ENCODE data around the gene HABP2. TPM values are rescaled to one million over a fixed set of nuclear protein-coding genes. Genes with fewer than 3 reads are reported as not detected.

HABP2 gene
- total RNA-seq, 1 donor from 2014 or later = not detected

DNA sequence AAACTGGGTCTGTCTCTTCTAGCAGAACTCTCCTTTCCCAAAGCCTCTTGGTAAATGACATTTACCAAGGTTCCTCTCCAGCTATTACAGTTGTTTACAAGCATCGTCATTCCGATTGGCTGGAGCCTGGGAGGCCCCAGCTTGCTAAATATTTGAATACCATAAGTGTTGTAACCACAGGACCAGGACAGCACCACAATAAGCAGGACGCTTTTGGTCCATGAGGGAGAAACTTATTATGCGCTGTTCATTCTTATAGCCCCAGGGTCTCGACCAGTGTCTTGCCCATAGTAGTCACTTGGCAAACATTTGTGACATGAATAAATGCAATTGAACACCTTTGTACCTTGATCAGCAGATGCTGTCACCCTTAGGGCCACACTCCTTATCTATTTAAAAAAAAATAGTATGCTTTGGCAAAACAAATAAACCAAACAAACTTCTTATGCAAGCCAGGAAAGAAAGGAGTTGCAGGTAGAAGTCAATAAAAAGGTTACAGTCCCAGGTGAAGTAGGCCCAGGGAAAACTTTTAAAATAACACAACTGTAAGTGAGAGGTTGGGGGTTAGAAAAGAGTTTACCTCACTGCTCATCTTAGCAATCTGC is 78.2 kb downstream of the HABP2 start:
- no peak overlapping the region for H3K4me3 ChIP-seq (ENCODE audit: low read depth, low read length)
- FAIRE-seq (no peak), DNase-seq (ENCODE audit: low read depth) (no peak)
- peaks cover 1% of the 10 kb centered on the region for H3K27me3 ChIP-seq (ENCODE audit: control insufficient read depth, insufficient read depth, low read length)
- no peaks in the 10 kb centered on the region for H3K36me3 ChIP-seq (ENCODE audit: control insufficient read depth, insufficient read depth, low read length)
- TF ChIP-seq, protein P1, sequence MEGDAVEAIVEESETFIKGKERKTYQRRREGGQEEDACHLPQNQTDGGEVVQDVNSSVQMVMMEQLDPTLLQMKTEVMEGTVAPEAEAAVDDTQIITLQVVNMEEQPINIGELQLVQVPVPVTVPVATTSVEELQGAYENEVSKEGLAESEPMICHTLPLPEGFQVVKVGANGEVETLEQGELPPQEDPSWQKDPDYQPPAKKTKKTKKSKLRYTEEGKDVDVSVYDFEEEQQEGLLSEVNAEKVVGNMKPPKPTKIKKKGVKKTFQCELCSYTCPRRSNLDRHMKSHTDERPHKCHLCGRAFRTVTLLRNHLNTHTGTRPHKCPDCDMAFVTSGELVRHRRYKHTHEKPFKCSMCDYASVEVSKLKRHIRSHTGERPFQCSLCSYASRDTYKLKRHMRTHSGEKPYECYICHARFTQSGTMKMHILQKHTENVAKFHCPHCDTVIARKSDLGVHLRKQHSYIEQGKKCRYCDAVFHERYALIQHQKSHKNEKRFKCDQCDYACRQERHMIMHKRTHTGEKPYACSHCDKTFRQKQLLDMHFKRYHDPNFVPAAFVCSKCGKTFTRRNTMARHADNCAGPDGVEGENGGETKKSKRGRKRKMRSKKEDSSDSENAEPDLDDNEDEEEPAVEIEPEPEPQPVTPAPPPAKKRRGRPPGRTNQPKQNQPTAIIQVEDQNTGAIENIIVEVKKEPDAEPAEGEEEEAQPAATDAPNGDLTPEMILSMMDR (IDR thresholded peaks at IDR 0.05; ENCODE audit: insufficient read depth, low read length, severe bottlenecking) = no peak

DNA sequence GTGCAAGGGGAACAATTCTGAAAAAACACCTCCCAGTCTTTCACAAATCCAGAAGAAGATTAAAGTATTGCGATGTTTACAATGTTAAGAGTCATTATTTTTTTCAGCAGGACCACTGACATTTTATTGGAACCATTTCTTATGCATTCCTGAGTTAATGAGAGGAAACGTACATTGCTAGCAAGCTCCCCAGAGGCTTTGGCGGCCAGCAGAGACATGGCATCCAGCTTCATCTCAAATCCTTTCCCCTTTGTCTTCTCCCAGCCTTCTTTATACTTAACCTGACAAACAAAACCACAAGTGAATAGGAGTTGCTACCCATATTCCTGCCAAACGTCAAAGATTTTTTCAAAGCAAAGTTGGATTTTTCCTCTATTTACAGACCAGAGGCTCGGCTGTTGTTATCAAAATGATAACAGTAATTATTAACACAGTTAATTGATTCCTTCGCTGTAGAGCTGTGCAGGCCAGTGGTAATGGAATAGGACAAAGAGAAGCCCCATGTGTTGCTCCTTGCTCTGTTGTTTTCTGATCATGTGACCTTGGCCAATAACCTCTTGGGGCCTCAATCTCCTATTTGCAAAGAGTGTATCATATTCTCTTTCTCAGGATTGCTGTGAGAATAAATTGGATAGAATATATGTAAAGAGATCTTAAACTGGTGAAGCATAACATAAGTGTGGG is 79.0 kb downstream of the HABP2 start:
- no peak for DNase-seq (ENCODE audit: low read depth)
- TF ChIP-seq, protein P1 (IDR thresholded peaks at IDR 0.05; ENCODE audit: insufficient read depth, low read length, severe bottlenecking) = no peak
- no peaks in the 10 kb centered on the region for H3K36me3 ChIP-seq (ENCODE audit: control insufficient read depth, insufficient read depth, low read length)
- H3K4me3 ChIP-seq (ENCODE audit: low read depth, low read length) = no peak overlapping the region
- no peak for FAIRE-seq
- peaks cover 1% of the 10 kb centered on the region for H3K27me3 ChIP-seq (ENCODE audit: control insufficient read depth, insufficient read depth, low read length)

Other genes with a start within 250 kb of the HABP2 start
- gene NRAP, start 111.0 kb downstream of the HABP2 start, total RNA-seq = not detected in 2 replicates
- 10.0 and 12.8 TPM in 2 replicates for gene CASP7, start 126.9 kb downstream of the HABP2 start, total RNA-seq
- gene PLEKHS1, start 198.6 kb downstream of the HABP2 start, total RNA-seq = not detected in 2 replicates